HG03558 (cell line): ENCODE data around the gene SPHK2.
"Not testable (repeated sequence)": the region's sequence is repeated elsewhere in the genome, so short reads cannot be mapped to it uniquely, and the experiment has no call there.

ENCODE experiments used
- ATAC-seq: cut with Tn5 transposase; IDR thresholded peaks from one replicate; pipeline ENCODE4 v1.9.1; 2021; ENCODE audit warnings: moderate number of reproducible peaks; ENCODE audit not compliant: unreplicated experiment; ENCODE audit errors: extremely low read depth

Gene SPHK2

DNA sequence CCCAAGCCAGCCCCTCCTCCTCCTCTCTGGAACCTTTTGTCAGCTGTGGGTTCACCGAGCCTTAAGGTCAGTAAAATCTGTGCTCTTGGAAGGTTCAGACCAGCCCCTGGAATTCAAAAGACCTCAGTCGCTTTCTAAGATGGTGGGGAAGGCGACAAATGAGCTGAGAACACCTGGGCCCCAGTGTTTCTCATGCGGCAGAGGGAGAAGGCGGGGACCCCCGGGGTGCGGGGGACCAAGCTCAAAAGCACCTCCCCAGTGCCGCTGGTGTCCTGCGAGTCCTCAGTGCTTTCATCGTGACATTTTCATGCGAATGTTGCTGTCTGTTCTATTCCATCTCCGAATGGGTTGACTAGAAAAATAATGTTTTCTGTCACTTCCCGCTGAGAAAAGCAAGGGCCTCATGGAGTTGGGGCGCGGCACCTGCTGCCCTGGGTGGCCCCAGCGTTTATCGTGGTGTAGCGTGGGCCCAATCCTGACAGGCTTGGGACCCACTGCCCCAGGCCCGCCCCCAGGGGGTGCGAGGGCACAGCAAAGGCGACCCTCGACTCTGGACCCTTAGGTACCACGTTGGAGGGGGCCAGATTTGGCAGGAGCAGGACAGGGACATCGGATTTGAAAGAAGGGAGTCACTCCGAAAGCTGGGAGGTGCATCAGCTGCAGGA lies 54.3 kb downstream of the SPHK2 start:
- ATAC-seq, result no peak

DNA sequence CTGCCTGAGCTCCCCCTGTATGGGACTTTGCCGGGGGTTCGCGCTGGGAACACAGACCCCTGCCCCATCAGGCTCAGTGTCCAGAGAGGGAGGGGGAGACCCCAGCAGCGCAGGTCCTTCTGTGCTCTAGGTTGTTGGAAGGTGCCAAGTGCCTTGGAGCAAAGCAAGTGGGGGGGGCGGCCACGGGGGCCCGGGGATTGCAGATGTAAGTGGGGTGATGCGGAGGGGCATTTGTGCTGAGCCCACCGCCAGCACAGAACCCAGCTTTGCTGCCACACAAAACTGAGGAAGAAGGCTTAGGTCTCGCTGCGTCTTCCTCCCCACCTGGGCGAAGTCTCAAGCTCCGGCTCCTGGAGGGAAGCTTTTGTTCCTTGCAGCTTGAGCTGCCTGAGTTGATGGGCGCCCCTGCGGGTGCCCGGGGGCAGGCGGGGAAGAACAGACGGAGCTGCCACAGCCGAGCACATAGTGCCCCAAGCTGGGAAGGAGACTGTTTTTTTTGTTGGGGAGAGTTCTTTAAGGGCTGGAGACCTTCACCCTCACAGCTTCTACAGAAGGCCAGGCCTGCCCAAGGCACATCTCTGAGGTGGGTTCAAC lies 55.0 kb downstream of the SPHK2 start:
- no peak for ATAC-seq

DNA sequence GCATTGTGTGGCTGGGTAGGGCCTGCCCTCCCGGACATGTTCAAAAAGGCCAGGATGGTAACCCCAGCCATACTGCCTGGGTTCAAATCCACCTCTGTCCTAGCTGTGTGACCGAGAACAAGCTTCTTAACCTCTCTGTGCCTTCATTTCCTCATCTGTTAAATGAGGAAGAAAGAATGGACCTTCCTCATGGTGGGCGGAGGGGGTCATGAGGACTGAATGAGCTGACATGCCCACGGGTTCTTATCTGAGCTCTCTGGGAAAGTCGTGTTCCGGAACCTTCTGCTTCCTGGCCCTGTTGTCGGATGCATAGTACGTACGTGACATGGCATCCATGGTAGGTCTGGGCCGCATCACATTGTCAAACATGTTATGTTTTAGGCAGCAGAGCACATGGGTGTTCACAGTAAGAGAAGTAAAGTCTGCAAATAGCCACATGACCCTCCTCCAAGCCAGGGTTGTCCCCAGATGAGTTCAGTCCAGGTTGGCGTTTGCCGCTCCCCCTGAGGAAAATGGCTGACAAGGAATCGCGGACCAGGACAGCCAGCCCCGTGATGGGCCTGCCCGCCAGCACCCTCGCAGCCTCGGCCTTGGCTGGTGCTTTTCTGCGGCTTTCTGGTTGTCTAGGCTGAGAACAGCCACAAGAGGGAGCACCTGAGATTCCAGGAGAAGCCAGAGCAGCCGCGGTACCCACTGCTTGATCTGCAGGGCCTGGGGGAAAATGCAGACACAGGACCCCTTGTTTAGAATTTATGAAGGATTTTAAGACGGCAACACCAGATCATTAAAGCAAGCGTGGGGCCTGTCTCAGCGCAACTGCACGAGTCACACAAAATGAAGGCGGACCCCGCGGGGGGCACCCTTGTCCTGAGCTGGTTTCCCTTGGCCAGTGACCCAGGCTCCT lies 55.9 kb downstream of the SPHK2 start:
- no peak for ATAC-seq

DNA sequence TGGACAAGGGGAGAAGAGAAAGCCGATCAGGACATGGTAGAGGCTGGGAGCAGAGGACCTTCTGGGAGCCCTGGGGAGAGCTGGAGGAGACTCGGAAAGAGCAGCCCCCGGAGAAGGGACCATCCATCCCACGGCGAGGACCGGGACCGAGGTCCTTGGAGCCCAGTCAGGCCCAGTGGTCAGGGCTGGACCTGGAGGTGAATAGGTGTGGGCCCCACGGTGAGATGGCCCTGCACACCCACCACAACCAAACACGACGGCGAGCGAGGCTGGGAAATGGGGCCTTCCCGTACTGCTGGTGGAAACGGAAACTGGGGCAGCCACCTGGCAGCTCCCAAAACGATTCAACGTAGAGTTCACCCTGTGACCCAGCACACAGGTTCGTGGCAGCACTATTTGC lies 57.2 kb downstream of the SPHK2 start:
- no peak for ATAC-seq

DNA sequence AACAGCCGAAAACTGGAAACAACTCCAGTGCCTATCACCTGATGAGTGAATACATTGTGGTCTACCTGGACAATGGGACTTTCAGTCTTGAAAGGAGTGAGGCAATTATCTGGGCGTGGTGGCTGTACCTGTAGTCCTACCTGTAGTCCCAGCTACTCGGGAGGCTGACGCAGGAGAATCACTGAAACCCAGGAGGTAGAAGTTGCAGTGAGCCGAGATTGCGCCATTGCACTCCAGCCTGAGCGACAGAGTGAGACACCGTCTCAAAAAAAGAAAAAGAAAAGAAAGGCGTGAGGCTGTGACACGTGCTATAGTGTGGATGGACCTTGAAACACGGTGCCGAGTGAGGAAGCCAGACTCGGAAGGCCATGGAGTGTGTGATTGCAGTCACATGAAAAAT lies 57.6 kb downstream of the SPHK2 start:
- no peak for ATAC-seq

DNA sequence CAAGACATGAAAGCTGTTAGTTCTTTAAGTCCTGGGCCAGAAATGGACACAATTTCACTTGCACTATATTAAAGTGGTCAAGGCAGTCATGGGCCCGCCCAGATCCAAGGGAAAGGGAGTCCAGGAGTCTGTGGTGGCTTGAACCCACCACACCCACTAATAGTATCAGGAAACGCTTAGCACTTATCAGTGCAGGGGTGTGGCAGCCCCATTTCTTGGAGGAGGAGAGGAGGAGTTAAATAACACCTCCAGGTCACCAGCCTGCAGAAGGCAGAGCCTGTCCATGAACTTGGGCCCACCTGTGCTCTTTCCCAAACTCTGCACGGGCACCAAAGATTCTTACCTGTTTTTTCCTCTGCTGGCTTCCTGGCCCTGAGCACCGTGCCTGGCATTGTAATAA lies 58.9 kb downstream of the SPHK2 start:
- no peak for ATAC-seq

DNA sequence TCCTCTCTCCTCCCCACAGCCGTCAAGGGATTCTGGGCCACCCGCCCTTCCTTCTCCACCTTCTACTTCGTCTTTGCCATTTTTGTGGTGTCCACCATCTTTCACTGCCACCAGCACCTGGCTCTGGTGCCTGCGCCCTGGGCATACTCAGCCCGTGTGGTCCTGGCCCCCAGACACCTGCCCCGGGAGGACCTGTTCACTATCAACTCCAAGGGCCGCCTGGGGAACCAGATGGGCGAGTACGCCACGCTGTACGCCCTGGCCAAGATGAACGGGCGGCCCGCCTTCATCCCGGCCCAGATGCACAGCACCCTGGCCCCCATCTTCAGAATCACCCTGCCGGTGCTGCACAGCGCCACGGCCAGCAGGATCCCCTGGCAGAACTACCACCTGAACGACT lies 60.7 kb downstream of the SPHK2 start:
- ATAC-seq, result not testable (repeated sequence)
